Endothelial cell (in vitro differentiated cells): ENCODE data around the gene SLC25A13. TPM values are rescaled to one million over a fixed set of nuclear protein-coding genes. Genes with fewer than 3 reads are reported as not detected.

ENCODE experiments used
- DNase-seq: peaks from one replicate; pipeline ENCODE4 v3.0.0; 2021; ENCODE audit warnings: low spot score
- H3K27ac Mint-ChIP-seq: one replicate; pipeline ENCODE4 v1.8.0; 2021; ENCODE audit warnings: mixed read lengths, inconsistent platforms; ENCODE audit not compliant: unreplicated experiment
- H3K27me3 Mint-ChIP-seq: one replicate; pipeline ENCODE4 v1.8.0; 2021; ENCODE audit warnings: mild to moderate bottlenecking, moderate library complexity, mixed read lengths, inconsistent platforms; ENCODE audit not compliant: unreplicated experiment
- H3K36me3 Mint-ChIP-seq: one replicate; pipeline ENCODE4 v1.8.0; 2021; ENCODE audit warnings: mild to moderate bottlenecking, low read depth, mixed read lengths, inconsistent platforms; ENCODE audit not compliant: unreplicated experiment
- H3K4me1 Mint-ChIP-seq: one replicate; pipeline ENCODE4 v1.8.0; 2021; ENCODE audit warnings: mild to moderate bottlenecking, mixed read lengths, inconsistent platforms; ENCODE audit not compliant: unreplicated experiment
- H3K4me3 Mint-ChIP-seq: one replicate; pipeline ENCODE4 v1.8.0; 2021; ENCODE audit warnings: mild to moderate bottlenecking, mixed read lengths, inconsistent platforms; ENCODE audit not compliant: unreplicated experiment
- H3K9me3 Mint-ChIP-seq: one replicate; pipeline ENCODE4 v1.8.0; 2021; ENCODE audit warnings: mixed read lengths, inconsistent platforms; ENCODE audit not compliant: unreplicated experiment
- total RNA-seq: library from RNA; stranded (reverse); fragmentation: NEBNext Ultra II Directional; extraction: Animal tissue kit (Norgen Biotek cat#: 25700); gene quantifications from one replicate; pipeline ENCODE4 v1.2.1, GENCODE V29; 2021; ENCODE audit not compliant: unreplicated experiment
- TF ChIP-seq, protein P1 (sequence below): fragments of 200-600 bp; sonication (generic); IDR thresholded peaks from one replicate; pipeline ENCODE4 v1.5.0; 2021; ENCODE audit warnings: antibody characterized with exemption; ENCODE audit not compliant: unreplicated experiment

The SLC25A13 gene
- total RNA-seq, 1 donor from 2014 or later: 69.6 TPM

- Mint-ChIP-seq H3K27me3 (no peaks in the 10 kb centered on the region), H3K9me3 (no peaks in the 10 kb centered on the region), H3K27ac (no peak overlapping the region)
Measured at GRCh38 chr7:96355990-96356506, 34.1 kb upstream of the SLC25A13 start.

DNA sequence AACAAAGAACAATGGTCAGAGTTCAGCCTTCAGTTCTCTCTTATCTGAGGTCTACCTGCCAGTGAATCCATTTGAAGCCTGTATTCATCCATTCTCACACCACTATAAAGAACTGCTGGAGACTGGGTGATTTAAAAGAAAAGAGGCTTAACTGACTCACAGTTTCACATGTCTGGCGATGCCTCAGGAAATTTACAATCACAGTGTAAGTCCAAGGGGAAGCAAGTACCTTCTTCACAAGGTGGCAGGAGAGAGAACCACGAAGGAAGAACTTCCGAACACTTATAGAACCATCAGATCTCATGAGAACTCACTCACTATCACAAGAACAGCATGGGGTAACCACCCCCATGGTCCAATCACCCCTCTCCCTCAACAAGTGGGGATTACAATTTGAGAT lies 33.0 kb upstream of the SLC25A13 start:
- no peaks in the 10 kb centered on the region for H3K9me3 Mint-ChIP-seq
- TF ChIP-seq, protein P1, sequence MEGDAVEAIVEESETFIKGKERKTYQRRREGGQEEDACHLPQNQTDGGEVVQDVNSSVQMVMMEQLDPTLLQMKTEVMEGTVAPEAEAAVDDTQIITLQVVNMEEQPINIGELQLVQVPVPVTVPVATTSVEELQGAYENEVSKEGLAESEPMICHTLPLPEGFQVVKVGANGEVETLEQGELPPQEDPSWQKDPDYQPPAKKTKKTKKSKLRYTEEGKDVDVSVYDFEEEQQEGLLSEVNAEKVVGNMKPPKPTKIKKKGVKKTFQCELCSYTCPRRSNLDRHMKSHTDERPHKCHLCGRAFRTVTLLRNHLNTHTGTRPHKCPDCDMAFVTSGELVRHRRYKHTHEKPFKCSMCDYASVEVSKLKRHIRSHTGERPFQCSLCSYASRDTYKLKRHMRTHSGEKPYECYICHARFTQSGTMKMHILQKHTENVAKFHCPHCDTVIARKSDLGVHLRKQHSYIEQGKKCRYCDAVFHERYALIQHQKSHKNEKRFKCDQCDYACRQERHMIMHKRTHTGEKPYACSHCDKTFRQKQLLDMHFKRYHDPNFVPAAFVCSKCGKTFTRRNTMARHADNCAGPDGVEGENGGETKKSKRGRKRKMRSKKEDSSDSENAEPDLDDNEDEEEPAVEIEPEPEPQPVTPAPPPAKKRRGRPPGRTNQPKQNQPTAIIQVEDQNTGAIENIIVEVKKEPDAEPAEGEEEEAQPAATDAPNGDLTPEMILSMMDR: no peak
- H3K4me3 Mint-ChIP-seq: no peak overlapping the region
- H3K4me1 Mint-ChIP-seq: no peaks in the 10 kb centered on the region
- H3K36me3 Mint-ChIP-seq: no peaks in the 10 kb centered on the region
- DNase-seq: no peak
- H3K27me3 Mint-ChIP-seq: no peaks in the 10 kb centered on the region
- no peak overlapping the region for H3K27ac Mint-ChIP-seq

More at GRCh38 chr7:96355990-96356506, 34.1 kb upstream of the SLC25A13 start:
- Mint-ChIP-seq H3K4me1 (no peaks in the 10 kb centered on the region), H3K4me3 (no peak overlapping the region), H3K36me3 (no peaks in the 10 kb centered on the region)
- TF ChIP-seq, protein P1: no peak
- no peak for DNase-seq

- peaks cover 1% of the 10 kb centered on the region for H3K27me3 Mint-ChIP-seq
- H3K36me3 Mint-ChIP-seq: no peaks in the 10 kb centered on the region
- TF ChIP-seq, protein P1: no peak
- DNase-seq: no peak
- no peak overlapping the region for H3K4me3 Mint-ChIP-seq
- no peak overlapping the region for H3K27ac Mint-ChIP-seq
- H3K9me3 Mint-ChIP-seq: no peaks in the 10 kb centered on the region
- peaks cover 3% of the 10 kb centered on the region for H3K4me1 Mint-ChIP-seq
Measured at GRCh38 chr7:96349572-96349971, 27.7 kb upstream of the SLC25A13 start.

GRCh38 chr7:96347471-96347870 lies 25.6 kb upstream of the SLC25A13 start:
- Mint-ChIP-seq H3K9me3 (no peaks in the 10 kb centered on the region), H3K36me3 (no peaks in the 10 kb centered on the region), H3K4me3 (no peak overlapping the region), H3K27me3 (peaks cover 1% of the 10 kb centered on the region), H3K27ac (no peak overlapping the region), H3K4me1 (peaks cover 3% of the 10 kb centered on the region)
- no peak for DNase-seq
- TF ChIP-seq, protein P1: no peak

DNA sequence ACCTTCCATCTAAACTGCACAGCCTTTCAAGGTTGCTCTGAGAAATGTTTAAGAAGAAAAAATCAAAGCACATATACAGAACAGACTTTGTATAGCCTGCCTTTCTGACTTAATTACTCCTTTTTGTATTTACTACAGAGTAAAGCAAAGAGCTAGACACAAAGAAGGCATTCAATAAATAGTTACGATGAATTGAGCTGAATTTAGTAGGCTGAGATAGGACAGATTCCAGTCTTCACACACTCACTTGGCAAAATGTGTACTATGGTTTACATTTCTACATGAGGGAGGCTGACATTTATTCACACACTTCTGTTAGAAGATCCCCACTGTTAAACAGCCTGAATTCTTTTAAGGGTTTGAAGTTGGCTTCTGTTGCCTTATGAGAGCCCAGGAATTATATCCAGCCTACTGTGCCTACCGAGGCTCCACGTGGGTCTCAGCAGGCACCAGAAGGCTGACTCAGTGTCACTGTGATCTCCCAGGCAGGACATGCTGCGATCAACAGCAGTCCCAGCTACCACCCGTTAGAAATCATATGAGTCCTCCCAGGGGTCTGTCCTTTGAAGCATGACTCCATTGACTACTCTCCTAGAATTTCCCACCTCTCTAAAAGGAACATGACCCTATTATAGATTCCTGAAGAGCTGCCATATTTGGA lies 24.5 kb upstream of the SLC25A13 start:
- H3K27me3 Mint-ChIP-seq: peaks cover 1% of the 10 kb centered on the region
- DNase-seq: no peak
- no peak overlapping the region for H3K4me3 Mint-ChIP-seq
- TF ChIP-seq, protein P1: no peak
- no peak overlapping the region for H3K27ac Mint-ChIP-seq
- H3K9me3 Mint-ChIP-seq: no peaks in the 10 kb centered on the region
- H3K4me1 Mint-ChIP-seq: peaks cover 3% of the 10 kb centered on the region
- no peaks in the 10 kb centered on the region for H3K36me3 Mint-ChIP-seq
